Hepatocyte (in vitro differentiated cells): Measurements from ENCODE around the gene CDCA3.

Experiments
- EZH2 ChIP-seq: fragments of 200-600 bp; sonication (generic); IDR thresholded peaks from 2 replicates; pipeline ENCODE4 v1.6.1; 2016; ENCODE audit warnings: antibody characterized with exemption, mild to moderate bottlenecking, borderline replicate concordance
- EZH2phosphoT487 ChIP-seq: fragments of 200-600 bp; sonication (generic); IDR thresholded peaks from one replicate; pipeline ENCODE4 v1.6.1; 2018; ENCODE audit warnings: antibody characterized with exemption, mild to moderate bottlenecking, low read depth, moderate library complexity; ENCODE audit not compliant: unreplicated experiment, severe bottlenecking
- TF ChIP-seq, protein P1 (sequence below): fragments of 200-600 bp; sonication (generic); IDR thresholded peaks from 2 replicates; pipeline ENCODE4 v1.5.1; 2016; ENCODE audit warnings: antibody characterized with exemption, mild to moderate bottlenecking; ENCODE audit not compliant: poor library complexity

DNA sequence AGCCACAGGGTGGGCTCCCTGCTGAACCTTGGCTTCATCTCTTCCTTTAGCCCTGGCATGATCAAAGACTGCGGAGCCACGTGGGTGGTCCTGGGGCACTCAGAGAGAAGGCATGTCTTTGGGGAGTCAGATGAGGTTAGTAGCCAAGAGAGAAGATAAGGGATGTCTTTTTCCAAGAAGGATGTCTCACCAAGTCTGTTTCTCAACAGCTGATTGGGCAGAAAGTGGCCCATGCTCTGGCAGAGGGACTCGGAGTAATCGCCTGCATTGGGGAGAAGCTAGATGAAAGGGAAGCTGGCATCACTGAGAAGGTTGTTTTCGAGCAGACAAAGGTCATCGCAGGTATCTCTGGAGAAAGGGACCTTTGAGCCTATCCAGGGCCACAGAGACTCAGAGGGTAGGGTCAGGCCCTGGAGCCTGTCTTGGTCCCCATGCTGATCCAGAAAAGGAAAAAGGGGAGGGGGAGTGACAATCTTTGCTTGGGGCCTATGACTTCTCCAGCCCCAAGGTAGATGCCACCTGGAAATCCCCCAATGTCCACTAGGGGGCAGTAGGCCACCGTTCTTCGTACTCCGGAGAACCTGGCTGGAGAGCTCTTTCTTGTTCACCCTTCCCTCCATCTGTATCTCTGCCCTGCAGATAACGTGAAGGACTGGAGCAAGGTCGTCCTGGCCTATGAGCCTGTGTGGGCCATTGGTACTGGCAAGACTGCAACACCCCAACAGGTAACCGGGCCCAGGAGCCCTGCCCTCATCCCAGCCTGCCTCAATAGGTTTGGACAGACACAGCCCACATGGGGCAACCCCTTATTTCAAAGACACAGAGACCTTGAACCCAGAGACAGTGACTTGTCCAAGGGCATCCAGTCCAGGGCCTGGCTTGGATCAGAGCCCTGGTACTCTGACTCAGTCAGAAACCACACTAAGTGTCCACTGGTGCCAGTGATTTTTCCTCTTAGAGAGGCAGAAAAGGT is 18.2 kb upstream of the CDCA3 start:
- TF ChIP-seq, protein P1, sequence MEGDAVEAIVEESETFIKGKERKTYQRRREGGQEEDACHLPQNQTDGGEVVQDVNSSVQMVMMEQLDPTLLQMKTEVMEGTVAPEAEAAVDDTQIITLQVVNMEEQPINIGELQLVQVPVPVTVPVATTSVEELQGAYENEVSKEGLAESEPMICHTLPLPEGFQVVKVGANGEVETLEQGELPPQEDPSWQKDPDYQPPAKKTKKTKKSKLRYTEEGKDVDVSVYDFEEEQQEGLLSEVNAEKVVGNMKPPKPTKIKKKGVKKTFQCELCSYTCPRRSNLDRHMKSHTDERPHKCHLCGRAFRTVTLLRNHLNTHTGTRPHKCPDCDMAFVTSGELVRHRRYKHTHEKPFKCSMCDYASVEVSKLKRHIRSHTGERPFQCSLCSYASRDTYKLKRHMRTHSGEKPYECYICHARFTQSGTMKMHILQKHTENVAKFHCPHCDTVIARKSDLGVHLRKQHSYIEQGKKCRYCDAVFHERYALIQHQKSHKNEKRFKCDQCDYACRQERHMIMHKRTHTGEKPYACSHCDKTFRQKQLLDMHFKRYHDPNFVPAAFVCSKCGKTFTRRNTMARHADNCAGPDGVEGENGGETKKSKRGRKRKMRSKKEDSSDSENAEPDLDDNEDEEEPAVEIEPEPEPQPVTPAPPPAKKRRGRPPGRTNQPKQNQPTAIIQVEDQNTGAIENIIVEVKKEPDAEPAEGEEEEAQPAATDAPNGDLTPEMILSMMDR, result peak; percentile 82
- no peak for TF ChIP-seq EZH2
- no peak for TF ChIP-seq EZH2phosphoT487
